DOHH2 (cell line): Measurements from ENCODE around the gene TTLL9.

ENCODE experiments used
- EZH2phosphoT487 ChIP-seq: fragments of 200-600 bp; sonication (generic); IDR thresholded peaks from 2 replicates; pipeline ENCODE4 v1.6.1; 2017; ENCODE audit warnings: borderline replicate concordance, mild to moderate bottlenecking, antibody characterized with exemption, low read length, moderate library complexity, mixed read lengths
- TF ChIP-seq, protein P1 (sequence below): fragments of 200-600 bp; sonication (generic); IDR thresholded peaks from one replicate; pipeline ENCODE4 v1.5.1; 2014; ENCODE audit warnings: antibody characterized with exemption, mild to moderate bottlenecking, low read depth, low read length; ENCODE audit not compliant: poor library complexity, severe bottlenecking

DNA sequence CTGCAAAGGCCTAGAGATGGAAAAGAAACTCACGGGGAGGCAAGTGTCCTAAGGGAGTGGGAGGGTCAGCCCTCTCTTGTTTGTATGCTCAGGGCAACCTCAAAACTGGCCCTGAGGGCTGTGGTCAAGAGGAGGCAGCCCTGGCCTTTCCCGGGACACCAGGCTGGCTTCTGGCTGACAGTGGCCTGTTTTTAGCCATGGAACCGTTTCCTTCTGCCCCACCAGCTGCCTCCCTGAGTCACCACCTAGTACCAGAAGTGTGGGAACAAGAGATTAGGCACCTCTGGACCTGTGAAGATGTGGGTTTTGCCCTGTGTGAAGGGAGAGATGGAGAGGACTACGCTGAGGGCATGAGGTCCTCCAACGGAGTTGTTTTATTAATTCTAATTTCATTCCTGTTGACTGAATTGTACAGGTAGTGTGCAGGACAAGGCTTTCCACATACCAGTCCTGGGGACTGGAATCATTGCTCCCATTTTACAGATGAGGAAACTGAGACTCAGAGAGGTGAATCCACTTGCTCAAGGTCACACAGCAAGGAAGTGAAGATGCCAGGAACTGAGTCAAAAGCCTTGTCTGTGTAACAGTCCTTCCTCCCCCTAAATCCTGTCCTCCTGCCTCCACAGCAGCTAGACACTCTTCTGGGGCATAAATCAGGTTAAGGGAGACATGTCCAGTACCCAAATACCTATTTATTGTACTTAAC is 30.5 kb upstream of the TTLL9 start:
- TF ChIP-seq, protein P1, sequence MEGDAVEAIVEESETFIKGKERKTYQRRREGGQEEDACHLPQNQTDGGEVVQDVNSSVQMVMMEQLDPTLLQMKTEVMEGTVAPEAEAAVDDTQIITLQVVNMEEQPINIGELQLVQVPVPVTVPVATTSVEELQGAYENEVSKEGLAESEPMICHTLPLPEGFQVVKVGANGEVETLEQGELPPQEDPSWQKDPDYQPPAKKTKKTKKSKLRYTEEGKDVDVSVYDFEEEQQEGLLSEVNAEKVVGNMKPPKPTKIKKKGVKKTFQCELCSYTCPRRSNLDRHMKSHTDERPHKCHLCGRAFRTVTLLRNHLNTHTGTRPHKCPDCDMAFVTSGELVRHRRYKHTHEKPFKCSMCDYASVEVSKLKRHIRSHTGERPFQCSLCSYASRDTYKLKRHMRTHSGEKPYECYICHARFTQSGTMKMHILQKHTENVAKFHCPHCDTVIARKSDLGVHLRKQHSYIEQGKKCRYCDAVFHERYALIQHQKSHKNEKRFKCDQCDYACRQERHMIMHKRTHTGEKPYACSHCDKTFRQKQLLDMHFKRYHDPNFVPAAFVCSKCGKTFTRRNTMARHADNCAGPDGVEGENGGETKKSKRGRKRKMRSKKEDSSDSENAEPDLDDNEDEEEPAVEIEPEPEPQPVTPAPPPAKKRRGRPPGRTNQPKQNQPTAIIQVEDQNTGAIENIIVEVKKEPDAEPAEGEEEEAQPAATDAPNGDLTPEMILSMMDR = no peak
- no peak for TF ChIP-seq EZH2phosphoT487
